OCI-LY7 (cell line): ENCODE measurements around the gene DLGAP3. TPM values are rescaled to one million over a fixed set of nuclear protein-coding genes. Genes with fewer than 3 reads are reported as not detected.

ENCODE experiments used
- BruUV-seq: library from RNA; stranded (reverse); fragments of 400-500 nt; replicated peaks from 2 replicates; lab custom pipeline; 2021; lab: Mats Ljungman, UMichigan
- CTCF ChIA-PET: fragments of 300-600 bp; sonication (Branson Sonifier 250); formaldehyde crosslinking; loops from one replicate; lab custom pipeline; 2022; ENCODE audit warnings: antibody characterized with exemption; ENCODE audit not compliant: unreplicated experiment; lab: Charles Lee
- POLR2A ChIA-PET: fragments of 300-600 bp; sonication (Branson Sonifier 250); formaldehyde crosslinking; loops from one replicate; lab custom pipeline; 2022; ENCODE audit warnings: antibody characterized with exemption; lab: Charles Lee
- DNase-seq: peaks from one replicate; pipeline ENCODE4 v3.0.0-alpha.2; 2015; ENCODE audit warnings: low spot score
- H2AFZ ChIP-seq: fragments of 200-600 bp; sonication (generic), shearing (Covaris generic); 2 replicates; pipeline ENCODE4 v1.6.1; 2014; ENCODE audit warnings: mild to moderate bottlenecking, antibody characterized with exemption, low read length, moderate library complexity
- H3K27ac ChIP-seq: fragments of 200-600 bp; sonication (generic); 2 replicates; pipeline ENCODE4 v1.5.1; 2014; ENCODE audit warnings: mixed run types, low read depth, mild to moderate bottlenecking, moderate library complexity, low read length, inconsistent platforms; ENCODE audit not compliant: poor library complexity, severe bottlenecking
- H3K36me3 ChIP-seq: fragments of 200-600 bp; sonication (generic); 2 replicates; pipeline ENCODE4 v1.6.1; 2014; ENCODE audit warnings: mild to moderate bottlenecking, antibody characterized with exemption, low read length, moderate library complexity, mixed read lengths; ENCODE audit not compliant: insufficient read depth
- H3K4me1 ChIP-seq: fragments of 200-600 bp; sonication (generic); 2 replicates; pipeline ENCODE4 v1.5.1; 2014; ENCODE audit warnings: mild to moderate bottlenecking, low read length; ENCODE audit not compliant: insufficient read depth, poor library complexity, severe bottlenecking
- H3K4me2 ChIP-seq: fragments of 200-600 bp; sonication (generic); 2 replicates; pipeline ENCODE4 v1.6.1; 2014; ENCODE audit warnings: mild to moderate bottlenecking, low read length
- H3K4me3 ChIP-seq: fragments of 200-600 bp; sonication (generic); 2 replicates; pipeline ENCODE4 v1.5.1; 2014; ENCODE audit warnings: mild to moderate bottlenecking, low read depth, low read length; ENCODE audit not compliant: poor library complexity, severe bottlenecking
- H3K79me2 ChIP-seq: fragments of 200-600 bp; sonication (generic); 2 replicates; pipeline ENCODE4 v1.6.1; 2016; ENCODE audit warnings: low read depth, mild to moderate bottlenecking, low read length, moderate library complexity, mixed read lengths; ENCODE audit not compliant: insufficient read depth
- H3K9me2 ChIP-seq: fragments of 200-600 bp; sonication (generic); 2 replicates; pipeline ENCODE4 v1.6.1; 2016; ENCODE audit warnings: mild to moderate bottlenecking, low read length, mixed read lengths; ENCODE audit not compliant: insufficient read depth
- H3K9me3 ChIP-seq: fragments of 200-600 bp; sonication (generic); 2 replicates; pipeline ENCODE4 v1.6.1; 2014; ENCODE audit warnings: mild to moderate bottlenecking, mixed run types, low read length, mixed read lengths
- H4K20me1 ChIP-seq: fragments of 200-600 bp; sonication (generic); 2 replicates; pipeline ENCODE4 v1.6.1; 2014; ENCODE audit warnings: mild to moderate bottlenecking, antibody characterized with exemption, low read length, moderate library complexity, mixed read lengths; ENCODE audit not compliant: insufficient read depth
- EZH2phosphoT487 ChIP-seq: fragments of 200-600 bp; sonication (generic); IDR thresholded peaks from 2 replicates; pipeline ENCODE4 v1.6.1; 2018; ENCODE audit warnings: low read depth, borderline replicate concordance, mild to moderate bottlenecking, mixed run types, antibody characterized with exemption, low read length, moderate library complexity, mixed read lengths
- intact Hi-C: fragments of 100-400 bp; cut with micrococcal nuclease; formaldehyde crosslinking; loops from one replicate; pipeline ENCODE4 v1.10.0; 2022; ENCODE audit not compliant: unreplicated experiment
- total RNA-seq, 2 experiments: library from RNA; depleted of rRNA in 1 of 2; stranded (reverse); fragments of >200 nt in 1 of 2; shearing (Covaris generic) in 1 of 2; gene quantifications; 2 replicates each; pipeline ENCODE4 v1.2.3, GENCODE V29; 2014 to 2022
- TF ChIP-seq, protein P1 (sequence below): fragments of 200-600 bp; sonication (generic); conservative IDR thresholded peaks from 2 replicates; pipeline ENCODE4 v1.5.1; 2014; ENCODE audit warnings: mild to moderate bottlenecking, antibody characterized with exemption, low read length, moderate library complexity, mixed read lengths

The DLGAP3 gene
- total RNA-seq, 2 experiments from 2014 or later: 0.44 to 0.47 TPM

DNA sequence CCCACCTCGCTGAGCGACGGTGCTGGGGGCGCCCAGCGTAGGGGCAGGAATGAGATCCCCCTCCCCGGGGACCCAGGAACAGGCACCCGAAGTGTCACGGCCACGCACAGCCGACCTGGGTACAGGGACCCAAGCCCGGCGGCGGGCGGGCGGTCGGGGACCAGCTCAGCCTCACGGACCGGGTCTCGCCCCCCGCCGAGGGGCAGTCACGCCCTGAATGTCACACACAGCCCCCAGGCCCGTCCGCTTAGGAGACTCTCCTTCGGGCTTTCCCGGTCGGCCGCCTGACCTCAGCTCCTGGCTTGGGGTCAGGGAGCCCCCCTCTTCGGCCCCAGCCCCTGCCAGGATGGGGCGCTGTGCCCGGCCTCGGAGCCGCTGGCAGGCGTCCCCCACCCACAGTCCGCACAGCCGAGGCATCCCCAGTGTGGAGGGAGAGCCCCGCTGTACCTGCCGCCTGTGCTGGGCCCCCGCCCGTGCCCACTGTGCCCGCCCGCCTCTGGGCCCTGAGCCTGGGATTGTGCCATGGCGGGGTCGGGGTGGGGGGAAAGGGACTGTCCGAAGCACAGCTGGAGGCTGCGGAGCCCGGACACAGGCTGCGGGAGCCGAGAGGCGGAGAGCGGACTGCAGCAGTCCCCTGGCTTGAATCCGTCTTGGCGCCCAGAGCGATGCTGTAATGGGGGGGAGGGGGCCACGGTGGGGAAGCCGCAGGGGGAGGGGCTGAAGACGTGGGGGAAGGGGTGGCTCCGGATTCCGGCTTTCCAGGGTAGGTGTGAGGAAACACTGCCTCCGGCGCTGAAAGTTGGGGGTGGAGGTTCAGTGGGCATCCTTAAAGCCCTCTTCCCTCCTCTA lies 627 bp upstream of the DLGAP3 start:
- no peak overlapping the region for H2AFZ ChIP-seq
- no peaks in the 10 kb centered on the region for H3K9me3 ChIP-seq
- no TSS peak for BruUV-seq
- H3K27ac ChIP-seq: no peak overlapping the region
- CTCF ChIA-PET: no interaction called here
- intact Hi-C loops: no loop called here
- no peaks in the 10 kb centered on the region for H3K9me2 ChIP-seq
- no peaks in the 10 kb centered on the region for H3K4me1 ChIP-seq
- DNase-seq: no peak
- H3K4me2 ChIP-seq: peak overlapping the region; percentile 57; the same call in 1 of the 2 replicates
- TF ChIP-seq EZH2phosphoT487: no peak
- TF ChIP-seq, protein P1, sequence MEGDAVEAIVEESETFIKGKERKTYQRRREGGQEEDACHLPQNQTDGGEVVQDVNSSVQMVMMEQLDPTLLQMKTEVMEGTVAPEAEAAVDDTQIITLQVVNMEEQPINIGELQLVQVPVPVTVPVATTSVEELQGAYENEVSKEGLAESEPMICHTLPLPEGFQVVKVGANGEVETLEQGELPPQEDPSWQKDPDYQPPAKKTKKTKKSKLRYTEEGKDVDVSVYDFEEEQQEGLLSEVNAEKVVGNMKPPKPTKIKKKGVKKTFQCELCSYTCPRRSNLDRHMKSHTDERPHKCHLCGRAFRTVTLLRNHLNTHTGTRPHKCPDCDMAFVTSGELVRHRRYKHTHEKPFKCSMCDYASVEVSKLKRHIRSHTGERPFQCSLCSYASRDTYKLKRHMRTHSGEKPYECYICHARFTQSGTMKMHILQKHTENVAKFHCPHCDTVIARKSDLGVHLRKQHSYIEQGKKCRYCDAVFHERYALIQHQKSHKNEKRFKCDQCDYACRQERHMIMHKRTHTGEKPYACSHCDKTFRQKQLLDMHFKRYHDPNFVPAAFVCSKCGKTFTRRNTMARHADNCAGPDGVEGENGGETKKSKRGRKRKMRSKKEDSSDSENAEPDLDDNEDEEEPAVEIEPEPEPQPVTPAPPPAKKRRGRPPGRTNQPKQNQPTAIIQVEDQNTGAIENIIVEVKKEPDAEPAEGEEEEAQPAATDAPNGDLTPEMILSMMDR: no peak
- H3K4me3 ChIP-seq: peak overlapping the region; percentile 37
- no peaks in the 10 kb centered on the region for H3K79me2 ChIP-seq
- POLR2A ChIA-PET: no interaction called here
- H4K20me1 ChIP-seq: no peaks in the 10 kb centered on the region
- H3K36me3 ChIP-seq: no peaks in the 10 kb centered on the region

GRCh38 chr1:34928699-34929496 lies 552 bp downstream of the DLGAP3 start:
- DNase-seq: peak; percentile 52
- H2AFZ ChIP-seq: no peak overlapping the region
- no TSS peak for BruUV-seq
- H3K79me2 ChIP-seq: no peaks in the 10 kb centered on the region
- ChIA-PET POLR2A (interaction anchor here (0.6 kb wide), 2 partner anchors 39 to 101 kb away, joined by 3 read pairs; no protein-coding TSS in a partner anchor), CTCF (no interaction called here)
- TF ChIP-seq, protein P1: no peak
- TF ChIP-seq EZH2phosphoT487: no peak
- peak overlapping the region; percentile 50 for H3K4me3 ChIP-seq
- H4K20me1 ChIP-seq: no peaks in the 10 kb centered on the region
- H3K9me2 ChIP-seq: no peaks in the 10 kb centered on the region
- H3K4me1 ChIP-seq: no peaks in the 10 kb centered on the region
- H3K9me3 ChIP-seq: no peaks in the 10 kb centered on the region
- no peaks in the 10 kb centered on the region for H3K36me3 ChIP-seq
- no peak overlapping the region for H3K27ac ChIP-seq
- peak overlapping the region; percentile 57; the same call in 1 of the 2 replicates for H3K4me2 ChIP-seq
- intact Hi-C loops: no loop called here
